8988T (cell line): ENCODE results near the gene WWOX.

Experiments
- DNase-seq: peaks from one replicate; pipeline ENCODE4 v3.0.0; 2011

Gene WWOX

GRCh38 chr16:78895681-78896080 lies 796.2 kb downstream of the WWOX start:
- DNase-seq = no peak

GRCh38 chr16:78896280-78896679 lies 796.8 kb downstream of the WWOX start:
- no peak for DNase-seq

DNA sequence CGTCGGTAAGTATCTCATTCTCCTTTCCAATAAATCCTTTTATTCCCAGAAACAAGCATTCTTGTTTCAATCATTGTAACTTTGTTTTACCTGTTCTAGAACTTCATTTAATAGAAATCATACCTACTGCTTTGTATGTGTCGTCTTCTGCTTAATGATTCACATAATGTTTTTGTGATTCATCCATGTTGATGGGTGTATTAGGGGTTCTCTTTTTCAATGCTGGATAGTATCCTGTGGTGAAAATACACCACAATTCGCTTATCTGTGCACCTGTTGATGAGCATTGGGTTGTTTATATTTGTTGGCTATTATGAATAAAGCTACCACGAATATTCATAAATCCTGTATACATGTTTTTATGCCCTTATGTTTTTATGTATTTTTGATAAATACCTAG lies 797.8 kb downstream of the WWOX start:
- DNase-seq = no peak

- no peak for DNase-seq
Measured at GRCh38 chr16:78900044-78900811, 800.8 kb downstream of the WWOX start.

- no peak for DNase-seq
Measured at GRCh38 chr16:78900966-78901365, 801.5 kb downstream of the WWOX start.

DNA sequence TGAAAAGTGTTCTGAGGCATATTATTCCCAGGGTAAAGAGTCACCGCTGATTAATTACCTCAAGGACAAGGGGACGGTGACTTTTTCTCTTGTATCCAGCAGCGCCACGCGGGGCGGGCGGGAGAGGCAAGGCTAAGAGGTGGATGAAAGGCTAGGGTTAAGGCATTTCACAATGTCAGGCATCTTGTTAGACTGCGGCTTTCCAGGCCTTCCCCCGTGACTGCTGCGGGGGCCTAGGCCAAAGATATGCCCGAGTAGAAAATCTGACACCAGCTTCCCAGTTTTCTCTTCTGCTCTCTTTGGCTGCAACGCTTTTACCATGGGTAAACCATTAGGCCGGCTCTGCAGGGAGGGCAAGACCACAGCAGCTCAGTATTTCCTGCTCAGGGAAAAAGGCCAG lies 802.9 kb downstream of the WWOX start:
- DNase-seq = no peak

GRCh38 chr16:78903237-78903636 lies 803.8 kb downstream of the WWOX start:
- DNase-seq = no peak

DNA sequence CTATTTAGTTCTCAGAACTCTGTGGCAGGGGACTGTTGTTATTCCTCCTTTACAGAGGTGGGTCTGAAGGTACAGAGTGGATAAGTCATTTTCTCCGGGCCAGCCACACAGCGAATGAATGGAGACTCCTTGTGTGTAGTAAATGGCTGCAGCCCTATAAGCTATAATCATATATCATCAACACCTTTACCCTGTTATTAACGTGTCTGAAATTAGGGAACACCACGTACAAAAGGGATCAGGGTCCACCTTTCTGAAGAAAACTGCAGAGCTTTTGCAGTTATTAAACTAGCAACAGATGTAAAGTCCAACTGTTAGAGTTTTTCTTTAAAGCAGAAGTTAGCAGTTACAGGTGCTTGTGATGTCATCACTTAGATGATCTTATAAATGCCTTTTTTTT lies 804.4 kb downstream of the WWOX start:
- no peak for DNase-seq

GRCh38 chr16:78906135-78906534 lies 806.7 kb downstream of the WWOX start:
- no peak for DNase-seq

- DNase-seq = no peak
Measured at GRCh38 chr16:78909226-78909625, 809.8 kb downstream of the WWOX start.

GRCh38 chr16:78915811-78916345 lies 816.4 kb downstream of the WWOX start:
- DNase-seq = no peak

DNA sequence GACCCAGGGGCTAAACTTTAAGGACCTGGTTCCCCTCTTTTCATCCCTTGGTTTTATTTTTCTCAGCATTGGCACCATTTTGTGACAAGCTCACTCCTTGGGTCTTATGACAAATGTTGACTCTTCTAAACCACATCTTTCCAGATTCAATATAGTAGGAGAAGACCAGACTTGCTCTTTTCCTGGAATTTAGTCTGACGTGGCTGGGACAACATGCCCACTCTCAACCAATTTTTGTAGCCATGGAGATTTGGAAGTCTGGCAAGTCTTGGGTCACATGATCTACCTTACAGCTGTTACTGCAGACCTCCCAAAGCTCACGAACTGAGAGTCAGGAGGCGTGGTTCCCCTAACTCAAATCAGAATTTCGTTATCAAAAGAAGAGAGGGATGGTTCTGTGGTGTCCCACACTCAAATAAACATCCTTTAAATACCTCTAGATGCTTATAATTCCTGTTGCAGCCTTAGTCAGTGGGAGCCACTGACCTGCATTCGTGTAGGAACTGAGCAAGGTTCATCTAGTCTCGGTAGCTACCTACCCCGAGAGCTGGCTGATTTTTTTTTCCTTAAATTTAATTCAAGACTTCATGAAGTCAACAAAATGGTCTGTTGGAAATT lies 817.6 kb downstream of the WWOX start:
- DNase-seq = no peak

DNA sequence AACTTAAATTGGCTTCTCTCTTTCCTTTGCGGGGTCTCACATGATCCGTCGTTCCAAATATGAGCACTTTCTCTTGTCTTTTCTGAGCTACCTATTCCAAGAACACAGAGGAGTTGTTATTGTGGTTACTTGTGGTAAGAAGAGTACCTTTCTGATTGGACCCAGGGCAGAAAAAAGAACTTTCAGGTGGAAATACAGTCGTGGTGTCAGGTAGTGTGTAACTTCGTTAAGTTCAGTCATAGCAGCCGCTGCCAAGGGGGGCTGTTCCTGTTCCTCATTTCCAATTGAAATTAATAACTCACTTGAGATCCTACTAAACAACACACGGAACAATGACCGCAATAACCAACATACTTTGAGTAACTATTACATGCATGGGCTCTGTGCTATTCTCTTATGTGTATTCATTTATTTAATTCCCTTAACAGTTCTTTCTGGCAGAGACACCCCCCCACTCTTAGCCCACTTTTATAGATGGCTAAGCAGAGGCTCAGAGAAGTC lies 819.4 kb downstream of the WWOX start:
- no peak for DNase-seq

DNA sequence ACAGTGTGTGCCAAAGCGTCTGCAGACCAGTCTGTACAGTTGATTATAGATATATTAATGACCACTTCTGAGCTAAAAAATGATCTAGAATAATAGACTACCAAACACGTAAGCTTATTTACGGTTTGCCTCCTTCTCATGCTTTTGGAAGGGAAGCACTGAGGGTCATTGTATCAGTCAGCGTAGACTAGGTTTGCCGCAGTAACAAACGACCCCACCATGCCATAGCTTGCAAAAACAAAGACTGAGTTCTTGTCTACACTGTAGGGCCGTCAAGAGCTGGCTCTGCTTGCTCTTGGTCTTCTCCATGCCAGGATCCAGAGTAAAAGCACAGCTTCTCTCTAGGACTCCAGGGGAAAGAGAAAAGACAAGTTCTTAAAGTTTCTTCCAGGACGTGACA lies 820.4 kb downstream of the WWOX start:
- DNase-seq = no peak

DNA sequence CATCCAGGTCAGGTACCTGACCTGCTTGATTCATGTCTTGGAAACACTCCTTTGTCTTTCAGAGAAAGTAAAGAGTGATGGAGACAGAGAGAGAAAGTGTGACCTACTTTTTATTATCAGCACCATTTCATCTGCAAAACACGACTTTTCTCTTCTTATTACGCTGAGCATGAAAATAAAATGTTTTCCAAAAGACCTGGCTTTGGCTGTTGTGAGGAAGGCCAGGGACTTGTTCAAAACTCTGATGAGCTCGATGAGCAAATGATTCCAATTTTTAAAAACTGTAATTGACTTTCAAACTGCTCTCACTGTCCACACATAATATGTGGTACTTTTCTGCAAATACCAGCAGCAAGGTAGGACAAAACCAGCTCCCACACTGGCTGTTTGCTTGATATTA lies 821.2 kb downstream of the WWOX start:
- DNase-seq = no peak

GRCh38 chr16:78925083-78925767 lies 825.8 kb downstream of the WWOX start:
- DNase-seq = no peak

GRCh38 chr16:78926723-78927210 lies 827.3 kb downstream of the WWOX start:
- DNase-seq = no peak

DNA sequence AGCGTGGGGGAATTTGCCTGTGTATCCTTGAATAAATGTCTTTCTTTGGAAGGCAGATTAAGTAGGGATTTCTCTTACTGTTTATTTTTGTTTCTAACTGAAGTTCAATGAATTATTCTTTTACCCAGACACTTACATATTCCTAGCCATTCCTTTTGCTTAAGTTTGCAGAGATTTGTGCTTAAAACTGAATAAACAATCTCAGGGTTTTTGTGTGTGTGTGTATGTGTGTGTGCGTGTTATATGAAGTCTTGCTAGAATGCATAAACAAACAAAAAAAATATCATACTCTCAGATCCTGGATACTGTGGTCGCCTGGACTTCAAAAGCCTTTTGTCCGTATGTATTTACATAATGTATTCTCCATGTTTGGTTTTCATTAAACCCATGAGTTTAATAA lies 828.3 kb downstream of the WWOX start:
- DNase-seq = no peak

DNA sequence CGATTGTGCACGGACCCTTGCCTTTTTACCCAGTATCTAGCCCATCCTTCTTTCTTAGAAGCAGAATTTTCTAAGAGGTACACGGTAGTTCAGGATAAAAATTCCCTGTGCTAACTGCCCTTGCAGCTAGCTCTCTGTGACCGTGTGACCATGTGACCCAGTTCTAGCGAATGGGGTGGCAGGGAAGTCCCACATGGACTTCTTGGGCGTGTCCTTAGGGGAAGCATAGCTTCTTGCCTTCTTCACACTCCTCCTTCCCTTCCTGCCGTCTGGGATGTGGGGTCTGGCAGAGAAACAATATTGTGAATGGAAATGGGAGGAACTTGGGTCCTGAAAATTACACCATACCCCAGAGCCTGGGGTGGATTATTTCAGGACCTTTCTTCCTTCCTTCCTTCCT lies 830.4 kb downstream of the WWOX start:
- no peak for DNase-seq

DNA sequence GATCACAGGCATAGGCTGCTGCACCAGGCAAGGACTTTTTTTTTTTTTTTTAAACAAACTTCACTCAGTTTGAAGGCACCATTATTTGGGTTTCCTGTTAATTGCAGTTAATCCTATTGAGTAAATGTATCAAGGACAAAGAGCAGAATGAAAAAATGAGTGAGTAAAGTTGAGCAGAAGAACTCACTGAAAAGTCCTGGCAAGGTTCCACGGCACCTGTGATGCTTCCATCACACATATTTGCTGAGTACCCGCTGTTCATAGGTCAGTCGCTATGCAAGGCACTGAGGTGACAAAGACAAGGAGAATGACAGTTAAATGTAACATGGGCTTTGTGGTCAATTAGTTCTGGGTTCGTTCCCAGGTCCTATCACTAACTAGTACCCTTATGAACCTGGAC lies 831.1 kb downstream of the WWOX start:
- DNase-seq = no peak

DNA sequence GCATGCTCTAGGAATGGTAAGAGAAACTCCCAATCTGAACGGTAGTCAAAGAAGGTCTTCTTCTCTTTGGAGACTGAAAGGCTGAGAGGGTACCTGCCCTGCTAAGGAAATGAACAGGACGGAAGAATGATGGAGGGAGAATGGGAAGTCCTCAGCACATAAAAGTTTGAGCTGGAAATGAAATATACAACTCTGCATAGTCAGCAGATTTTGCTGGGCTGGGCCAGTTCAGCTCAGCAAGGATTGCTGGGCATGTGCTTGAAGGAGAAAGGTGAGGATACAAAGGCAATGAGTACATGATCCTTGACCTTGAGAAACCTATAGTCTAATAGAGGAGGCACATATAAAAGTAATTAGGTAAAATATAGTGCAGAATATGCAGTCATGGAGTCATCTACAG lies 831.8 kb downstream of the WWOX start:
- DNase-seq = no peak

GRCh38 chr16:78931678-78932077 lies 832.2 kb downstream of the WWOX start:
- DNase-seq = no peak

DNA sequence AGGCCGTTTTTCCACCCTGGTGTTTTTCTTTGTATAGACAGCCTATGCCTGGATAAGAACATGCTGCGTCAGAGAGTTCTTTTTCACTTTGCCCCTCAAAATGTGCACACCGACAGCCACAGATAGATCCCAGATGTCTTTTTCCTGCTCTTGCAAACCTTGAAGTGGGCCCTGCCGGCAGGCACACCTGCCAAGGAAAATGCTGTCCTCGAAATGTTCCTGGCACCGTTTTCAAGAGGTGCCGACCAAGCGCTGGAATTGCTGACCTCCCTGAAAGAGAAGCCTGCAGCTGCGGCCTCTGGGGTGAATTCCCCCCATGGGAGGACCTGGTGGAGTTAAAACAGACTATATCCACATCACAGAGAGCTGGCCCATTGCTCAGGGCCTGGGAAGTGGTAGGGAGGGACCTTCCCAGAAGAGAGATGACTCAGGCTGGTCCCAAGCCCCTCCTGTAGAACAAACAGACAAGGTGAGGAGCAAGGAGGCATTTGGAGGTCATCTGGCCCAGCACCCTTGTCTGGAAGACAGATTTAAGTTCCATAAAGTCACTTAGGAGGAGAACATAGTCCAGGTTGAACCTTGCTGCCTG lies 833.0 kb downstream of the WWOX start:
- no peak for DNase-seq
